Stimulated activated CD8-positive, alpha-beta memory T cell treated with anti-CD3 and anti-CD28 coated beads, Interleukin-15, amount 100 ng/mL, for 1 hour (primary cell): Measurements from ENCODE around the gene TLCD1.

ENCODE experiments used
- DNase-seq: peaks from one replicate; pipeline ENCODE4 v3.0.0-alpha.2; 2020; ENCODE audit warnings: low read depth

Gene TLCD1

DNA sequence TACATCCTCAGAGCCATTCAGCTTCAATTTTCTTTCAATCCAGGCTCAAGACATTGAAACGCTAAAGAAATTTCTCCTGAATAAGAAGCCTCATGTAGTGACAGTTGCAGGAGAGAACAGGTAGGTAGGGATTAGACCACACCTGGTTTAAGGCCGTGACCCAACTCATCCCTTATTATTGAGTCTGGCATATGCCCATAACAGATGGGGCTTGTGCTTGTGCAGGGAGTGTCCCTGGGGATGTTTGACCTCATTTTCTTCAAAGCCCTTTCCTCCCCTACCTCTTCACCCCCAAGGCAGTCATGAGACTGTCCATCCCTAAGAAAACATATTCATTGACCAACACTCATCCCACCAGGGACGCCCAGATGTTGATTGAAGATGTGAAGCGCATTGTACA, 39.7 kb downstream of the TLCD1 start:
- no peak for DNase-seq

DNA sequence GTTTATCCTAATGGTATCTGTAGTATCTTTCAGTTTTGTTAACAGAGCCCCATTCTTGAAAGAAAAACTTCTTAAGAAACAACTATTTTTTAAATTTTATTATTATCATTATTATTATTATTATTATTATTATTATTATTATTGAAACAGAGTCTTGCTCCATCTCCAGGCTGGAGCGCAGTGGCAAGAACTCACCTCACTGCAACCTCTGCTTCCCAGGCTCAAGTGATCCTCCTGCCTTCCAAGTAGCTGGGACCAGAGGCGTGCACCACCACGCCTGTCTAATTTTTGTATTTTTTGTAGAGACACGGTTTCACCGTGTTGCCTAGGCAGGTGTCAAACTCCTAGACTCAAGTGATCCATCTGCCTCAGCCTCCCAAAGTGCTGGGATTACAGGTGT, 40.7 kb downstream of the TLCD1 start:
- DNase-seq, result no peak

DNA sequence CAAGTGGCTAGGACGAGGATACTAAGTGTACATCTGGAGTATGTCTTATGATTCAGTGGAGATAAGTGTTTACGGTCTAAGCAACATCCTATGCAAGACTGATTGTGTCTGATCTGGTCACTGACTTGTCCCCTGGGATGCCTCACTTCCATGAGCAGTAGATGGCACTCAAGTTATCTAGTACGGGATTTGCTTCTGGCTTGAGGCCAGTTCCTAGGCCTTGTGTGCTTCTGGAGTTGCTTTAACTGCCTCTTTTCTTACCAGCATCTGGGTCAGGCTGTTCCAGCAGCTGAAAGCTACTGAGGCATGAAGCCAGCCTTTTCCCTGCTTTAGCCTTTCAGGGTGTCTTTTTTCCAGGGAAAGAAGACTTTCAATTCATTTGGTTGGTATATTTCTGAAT, 41.1 kb downstream of the TLCD1 start:
- no peak for DNase-seq

DNA sequence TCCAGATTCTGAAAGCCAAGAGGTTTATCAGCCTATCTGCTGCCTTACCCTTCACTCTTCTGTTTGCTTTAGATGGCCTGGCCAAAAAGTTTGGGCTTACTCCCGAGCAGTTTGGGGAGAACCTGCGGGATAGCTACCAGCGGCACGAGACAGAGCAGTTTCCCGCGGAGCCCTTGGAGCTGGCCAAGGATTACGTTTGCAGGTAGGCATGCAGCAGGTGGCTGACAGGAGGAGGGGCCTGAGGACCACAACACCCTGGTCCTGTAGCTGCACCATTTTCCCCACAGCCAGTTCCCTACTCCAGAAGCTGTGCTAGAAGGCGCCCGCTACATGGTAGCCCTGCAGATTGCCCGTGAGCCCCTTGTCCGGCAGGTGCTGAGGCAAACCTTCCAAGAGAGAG, 43.4 kb downstream of the TLCD1 start:
- no peak for DNase-seq

DNA sequence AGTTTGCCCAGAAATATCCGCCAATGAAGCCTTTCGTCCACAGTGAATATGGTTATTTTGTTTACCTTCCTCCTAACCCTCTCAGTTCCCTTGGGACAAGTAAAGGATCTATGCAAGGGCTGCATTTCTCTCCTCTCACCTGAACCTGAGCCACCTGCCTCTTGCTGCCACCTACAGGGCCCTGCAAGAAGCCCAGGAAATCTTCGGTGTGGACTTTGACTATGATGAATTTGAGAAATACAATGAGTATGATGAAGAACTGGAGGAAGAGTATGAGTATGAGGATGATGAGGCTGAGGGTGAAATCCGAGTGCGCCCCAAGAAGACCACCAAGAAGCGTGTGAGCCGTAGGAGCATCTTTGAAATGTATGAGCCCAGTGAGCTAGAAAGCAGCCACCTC, 50.1 kb downstream of the TLCD1 start:
- no peak for DNase-seq

DNA sequence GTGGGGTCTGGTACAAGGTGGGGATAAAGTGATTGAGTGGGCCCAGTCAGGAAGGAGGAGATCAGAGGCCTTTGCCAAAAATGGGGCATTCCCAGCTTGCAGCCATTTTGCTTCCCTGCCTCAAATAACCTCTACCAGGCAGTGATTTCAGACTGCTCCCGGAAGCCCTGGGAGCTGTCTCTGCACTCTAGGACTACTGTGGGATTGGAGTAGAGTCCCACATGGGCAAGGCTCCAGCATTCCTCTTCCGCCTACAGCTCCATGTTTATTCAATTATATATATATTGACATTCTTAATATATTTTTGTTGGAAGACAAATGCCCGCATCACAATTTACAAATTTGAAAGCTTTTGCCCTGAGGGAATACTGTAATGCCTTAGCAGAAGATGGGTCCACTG, 50.5 kb downstream of the TLCD1 start:
- DNase-seq, result no peak
